ENCODE measurements around the gene ZNF746. TPM values are rescaled to one million over a fixed set of nuclear protein-coding genes. Genes with fewer than 3 reads are reported as not detected.

Gene ZNF746
- total and polyA plus RNA-seq, 9 of the 15 experiments (the other 6 are each of a cell fraction or from before 2014, with no cell fraction given) = 1.7 to 31.6 (median 13.3) TPM

GRCh38 chr7:149456506-149457421 lies 40.8 kb downstream of the ZNF746 start:
- intact Hi-C loops (cut with micrococcal nuclease) (no loop called here), in situ Hi-C loops (cut with MboI) (no loop called here)
- Histone ChIP-seq H3K27ac (ENCODE audit: extremely low read depth, low read depth, low read length) (no peak overlapping the region), H4K20me1 (replicated peaks; ENCODE audit: control insufficient read depth, insufficient read depth, low read length) (no peaks in the 10 kb centered on the region), H3K4me1 (replicated peaks in 1 of 2; ENCODE audit: control insufficient read depth in 2 of 2, insufficient read depth in 2 of 2, low read length in 2 of 2) (peaks cover 17 to 20% of the 10 kb centered on the region in 2 experiments), H3K79me2 (ENCODE audit: control insufficient read depth, insufficient read depth, low read length) (peaks cover 28% of the 10 kb centered on the region), H3K27me3 (ENCODE audit: control insufficient read depth in 2 of 2, insufficient read depth in 2 of 2, low read length in 2 of 2) (no peaks in the 10 kb centered on the region), H2AFZ (ENCODE audit: low read depth, low read length) (no peak overlapping the region), H3K4me2 (ENCODE audit: insufficient read depth, low read length) (no peak overlapping the region), H3K9me1 (ENCODE audit: control insufficient read depth, insufficient read depth, low read length) (no peaks in the 10 kb centered on the region), H3K4me3 (no peak overlapping the region), H3K9ac (ENCODE audit: insufficient read depth in 1 of 2, low read depth in 2 of 2, low read length in 2 of 2) (no peak overlapping the region), H3K36me3 (ENCODE audit: control insufficient read depth, insufficient read depth, low read length) (peaks cover 54% of the 10 kb centered on the region), H3K9me3 (replicated peaks; ENCODE audit: control insufficient read depth, insufficient read depth, low read depth, low read length) (no peaks in the 10 kb centered on the region)
- CTCF ChIA-PET (ENCODE audit: low intra/inter-chr PET ratio) = interaction anchor here (0.6 kb wide), 1 partner anchor 34 kb away, joined by 5 read pairs; no protein-coding TSS in a partner anchor
- POLR2A ChIA-PET = interaction anchor here (0.7 kb wide), 1 partner anchor 76 kb away, joined by 3 read pairs; no protein-coding TSS in a partner anchor
- FAIRE-seq (no peak), ATAC-seq (no peak), DNase-seq (ENCODE audit: extremely low read depth in 1 of 4, low spot score in 3 of 4) (no peak)
- 94% methylated on average over 11 of the region's 11 CpGs for WGBS (ENCODE audit: insufficient coverage, low coverage, missing lambda C conversion rate)
- BruUV-seq (replicated peaks) = no TSS peak
- TF ChIP-seq NFIC (IDR thresholded peaks at IDR 0.05) (peak; percentile 16; the same call in 1 of the 2 replicates), POLR2G (IDR thresholded peaks at IDR 0.05; ENCODE audit: low read depth, low read length) (no peak), SPI1 (IDR thresholded peaks at IDR 0.05; ENCODE audit: borderline replicate concordance, low read depth, low read length) (peak; percentile 37; the same call in 1 of the 2 replicates)

Data from K562 (cell line).